ENCODE measurements around the gene HNRNPC.

- no peak for TF ChIP-seq CTCF (optimal IDR thresholded peaks at IDR 0.05 in 1 of 3, IDR thresholded peaks at IDR 0.05 in 1 of 3, conservative IDR thresholded peaks at IDR 0.05 in 1 of 3; ENCODE audit: extremely low read depth in 1 of 3, insufficient read depth in 2 of 3, low read length in 3 of 3)
- no peak for TF ChIP-seq EZH2 (IDR thresholded peaks at IDR 0.05; ENCODE audit: low read length)
Observed at GRCh38 chr14:21256539-21257393, 12.5 kb downstream of the HNRNPC start.
